ENCODE measurements around the gene ZNF827. TPM values are rescaled to one million over a fixed set of nuclear protein-coding genes. Genes with fewer than 3 reads are reported as not detected.

ZNF827 gene
- total and polyA plus RNA-seq, 2 of the 8 experiments (the other 6 are each of a cell fraction or from before 2014, with no cell fraction given), result 25.3 to 26.2 TPM

DNA sequence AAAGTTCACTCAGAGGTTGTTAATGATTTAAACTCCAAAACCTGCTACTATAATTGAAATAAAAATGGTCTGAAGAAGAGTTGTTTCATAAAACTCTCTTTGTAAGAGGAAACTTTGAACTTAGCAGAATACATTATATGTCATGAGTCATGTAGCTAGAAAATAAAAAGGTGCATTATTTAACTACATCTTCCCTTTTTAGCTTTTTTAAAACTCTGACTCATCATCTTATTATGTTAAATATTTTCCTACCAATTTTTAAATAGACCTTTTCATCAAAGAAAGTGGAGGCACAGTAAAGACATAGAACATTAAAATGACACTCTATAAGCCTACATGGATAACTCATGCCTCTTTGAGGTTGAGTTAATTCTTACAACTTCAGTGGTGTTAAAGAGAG, 1.2 kb upstream of the ZNF827 start:
- no peak overlapping the region for H3K56ac ChIP-seq (replicated peaks; ENCODE audit: insufficient read length, low read depth, low read length)
- H3K4ac ChIP-seq (replicated peaks; ENCODE audit: insufficient read length, low read depth, low read length), result no peak overlapping the region
- ChIA-PET CTCF (ENCODE audit: partially characterized antibody) (interaction anchor here (0.7 kb wide), 1 partner anchor 17 kb away, joined by 3 read pairs; no protein-coding TSS in a partner anchor), POLR2A (ENCODE audit: partially characterized antibody) (no interaction called here)
- no peak overlapping the region for H3K9ac ChIP-seq (replicated peaks in 1 of 4; ENCODE audit: extremely low read depth in 1 of 4, low read depth in 3 of 4, low read length in 3 of 4)
- 0 out of 8 replicates have a peak overlapping the region, but pooled peaks of 1 of the 4 experiments have one; percentile 96 for H3K4me3 ChIP-seq (ENCODE audit: extremely low read depth in 1 of 4, insufficient read depth in 2 of 4, low read depth in 3 of 4, low read length in 4 of 4)
- no peak for FAIRE-seq
- no peak overlapping the region for H3K27ac ChIP-seq (ENCODE audit: low read depth, low read length)
- H2BK120ac ChIP-seq (replicated peaks; ENCODE audit: low read depth, low read length), result no peak overlapping the region
- H3K18ac ChIP-seq (ENCODE audit: extremely low read depth, low read length), result no peak overlapping the region
- H2BK5ac ChIP-seq (ENCODE audit: low read depth, low read length), result no peak overlapping the region
- DNase-seq (ENCODE audit: low read depth in 1 of 2, low spot score in 2 of 2), result no peak
- H3K4me2 ChIP-seq (ENCODE audit: insufficient read depth in 1 of 2, low read depth in 2 of 2, low read length in 2 of 2), result no peak overlapping the region; a peak in 1 of 4 replicates
- no peak overlapping the region for H4K5ac ChIP-seq (ENCODE audit: insufficient read length, low read depth, low read length)
- H3K27me3 ChIP-seq (replicated peaks in 1 of 4; ENCODE audit: control insufficient read depth in 3 of 4, extremely low read depth in 1 of 4, insufficient read depth in 3 of 4, low read length in 3 of 4), result no peaks in the 10 kb centered on the region
- H3K79me1 ChIP-seq (ENCODE audit: low read depth, low read length), result no peaks in the 10 kb centered on the region; the same call in 1 of the 2 replicates
- H4K91ac ChIP-seq (replicated peaks; ENCODE audit: insufficient read length, low read length), result no peak overlapping the region
- no peak overlapping the region for H4K8ac ChIP-seq (ENCODE audit: extremely low read depth, insufficient read depth, low read length)
- no peak overlapping the region for H2BK15ac ChIP-seq (ENCODE audit: low read length)
- H3K9me3 ChIP-seq (ENCODE audit: insufficient read depth in 2 of 2, low read depth in 1 of 2, low read length in 1 of 2), result no peaks in the 10 kb centered on the region
- no peaks in the 10 kb centered on the region for H3K36me3 ChIP-seq (ENCODE audit: control insufficient read depth in 2 of 4, insufficient read depth in 4 of 4, low read length in 3 of 4)
- no peak overlapping the region for H2AK5ac ChIP-seq (ENCODE audit: low read depth, low read length)
- peaks cover 0 to 2% of the 10 kb centered on the region in 2 experiments for H4K20me1 ChIP-seq (replicated peaks in 1 of 2; ENCODE audit: control insufficient read depth in 1 of 2, insufficient read depth in 2 of 2, low read length in 2 of 2)
- peaks cover 10% of the 10 kb centered on the region for H3K23me2 ChIP-seq (ENCODE audit: low read depth, low read length)
- H2AFZ ChIP-seq (ENCODE audit: low read length), result no peak overlapping the region
- peaks cover 0 to 20% of the 10 kb centered on the region in 2 experiments; a peak in 2 of 4 replicates for H3K79me2 ChIP-seq (ENCODE audit: control insufficient read depth in 1 of 2, insufficient read depth in 2 of 2, low read length in 2 of 2)
- peaks cover 2 to 12% (median 5%) of the 10 kb centered on the region in 4 experiments; a peak in 4 of 7 replicates for H3K4me1 ChIP-seq (replicated peaks in 1 of 4; ENCODE audit: control insufficient read depth in 3 of 4, insufficient read depth in 4 of 4, low read length in 3 of 4)
- H3K23ac ChIP-seq (ENCODE audit: insufficient read length), result no peak overlapping the region
- H2BK20ac ChIP-seq (ENCODE audit: low read length), result no peak overlapping the region
- H3K14ac ChIP-seq (ENCODE audit: insufficient read length), result no peak overlapping the region
- no peak overlapping the region for H2BK12ac ChIP-seq (ENCODE audit: low read depth, low read length)
- TF ChIP-seq CREB1 (IDR thresholded peaks at IDR 0.05) (no peak), SRF (IDR thresholded peaks at IDR 0.05; ENCODE audit: low read depth, low read length) (no peak), CHD1 (IDR thresholded peaks at IDR 0.05; ENCODE audit: low read depth, low read length) (no peak), CEBPB (IDR thresholded peaks at IDR 0.05; ENCODE audit: low read depth, low read length) (no peak), GABPA (IDR thresholded peaks at IDR 0.05; ENCODE audit: borderline replicate concordance, insufficient read depth, low read length) (no peak), ASH2L (IDR thresholded peaks at IDR 0.05; ENCODE audit: low read length) (no peak), MAFK (IDR thresholded peaks at IDR 0.05; ENCODE audit: low read depth, low read length) (no peak), SP4 (IDR thresholded peaks at IDR 0.05; ENCODE audit: low read length) (no peak), CTBP2 (IDR thresholded peaks at IDR 0.05; ENCODE audit: borderline replicate concordance, insufficient read depth, insufficient read length, low read length) (no peak), SAP30 (IDR thresholded peaks at IDR 0.05; ENCODE audit: insufficient read depth, insufficient replicate concordance, low read length) (no peak)
- TF ChIP-seq, protein P1, sequence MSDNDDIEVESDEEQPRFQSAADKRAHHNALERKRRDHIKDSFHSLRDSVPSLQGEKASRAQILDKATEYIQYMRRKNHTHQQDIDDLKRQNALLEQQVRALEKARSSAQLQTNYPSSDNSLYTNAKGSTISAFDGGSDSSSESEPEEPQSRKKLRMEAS (IDR thresholded peaks at IDR 0.05), result no peak
- TF ChIP-seq, protein P2, sequence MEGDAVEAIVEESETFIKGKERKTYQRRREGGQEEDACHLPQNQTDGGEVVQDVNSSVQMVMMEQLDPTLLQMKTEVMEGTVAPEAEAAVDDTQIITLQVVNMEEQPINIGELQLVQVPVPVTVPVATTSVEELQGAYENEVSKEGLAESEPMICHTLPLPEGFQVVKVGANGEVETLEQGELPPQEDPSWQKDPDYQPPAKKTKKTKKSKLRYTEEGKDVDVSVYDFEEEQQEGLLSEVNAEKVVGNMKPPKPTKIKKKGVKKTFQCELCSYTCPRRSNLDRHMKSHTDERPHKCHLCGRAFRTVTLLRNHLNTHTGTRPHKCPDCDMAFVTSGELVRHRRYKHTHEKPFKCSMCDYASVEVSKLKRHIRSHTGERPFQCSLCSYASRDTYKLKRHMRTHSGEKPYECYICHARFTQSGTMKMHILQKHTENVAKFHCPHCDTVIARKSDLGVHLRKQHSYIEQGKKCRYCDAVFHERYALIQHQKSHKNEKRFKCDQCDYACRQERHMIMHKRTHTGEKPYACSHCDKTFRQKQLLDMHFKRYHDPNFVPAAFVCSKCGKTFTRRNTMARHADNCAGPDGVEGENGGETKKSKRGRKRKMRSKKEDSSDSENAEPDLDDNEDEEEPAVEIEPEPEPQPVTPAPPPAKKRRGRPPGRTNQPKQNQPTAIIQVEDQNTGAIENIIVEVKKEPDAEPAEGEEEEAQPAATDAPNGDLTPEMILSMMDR (IDR thresholded peaks at IDR 0.05; ENCODE audit: control extremely low read depth in 1 of 3, insufficient read depth in 1 of 3, low read depth in 1 of 3, low read length in 3 of 3), result no peak

Data from H1 (cell line).